SH-SY5Y (cell line): ENCODE data around the gene EPHB6.

Source experiments
- GATA2 ChIP-seq: IDR thresholded peaks from 2 replicates; pipeline ENCODE4 v1.6.1; 2011; ENCODE audit warnings: mild to moderate bottlenecking, low read depth, low read length
- GATA3 ChIP-seq: IDR thresholded peaks from 2 replicates; pipeline ENCODE4 v1.6.1; 2011; ENCODE audit warnings: low read depth, mild to moderate bottlenecking, low read length, moderate library complexity

The EPHB6 gene

GRCh38 chr7:142873871-142874270, 19.0 kb downstream of the EPHB6 start:
- TF ChIP-seq GATA2 (no peak), GATA3 (no peak)

GRCh38 chr7:142874409-142874808, 19.5 kb downstream of the EPHB6 start:
- TF ChIP-seq GATA2 (no peak), GATA3 (no peak)

GRCh38 chr7:142874837-142875236, 20.0 kb downstream of the EPHB6 start:
- TF ChIP-seq GATA3 (no peak), GATA2 (no peak)

- TF ChIP-seq GATA2 = no peak
Observed at GRCh38 chr7:142875456-142875855, 20.6 kb downstream of the EPHB6 start.

- TF ChIP-seq GATA3 (no peak), GATA2 (no peak)
Observed at GRCh38 chr7:142876236-142876960, 21.5 kb downstream of the EPHB6 start.

GRCh38 chr7:142876991-142877910, 22.4 kb downstream of the EPHB6 start:
- TF ChIP-seq GATA3 = no peak
- TF ChIP-seq GATA2 = no peak

GRCh38 chr7:142878315-142878714, 23.4 kb downstream of the EPHB6 start:
- TF ChIP-seq GATA3 (no peak), GATA2 (no peak)

- TF ChIP-seq GATA2 (no peak), GATA3 (no peak)
Observed at GRCh38 chr7:142879060-142879459, 24.2 kb downstream of the EPHB6 start.

GRCh38 chr7:142880876-142881505, 26.1 kb downstream of the EPHB6 start:
- TF ChIP-seq GATA2 (no peak), GATA3 (no peak)

- TF ChIP-seq GATA3 (no peak), GATA2 (no peak)
Observed at GRCh38 chr7:142881586-142882337, 26.9 kb downstream of the EPHB6 start.

GRCh38 chr7:142882338-142882678, 27.4 kb downstream of the EPHB6 start:
- no peak for TF ChIP-seq GATA2
- no peak for TF ChIP-seq GATA3

- TF ChIP-seq GATA2 (no peak), GATA3 (no peak)
Observed at GRCh38 chr7:142883145-142883544, 28.3 kb downstream of the EPHB6 start.

- TF ChIP-seq GATA2 = no peak
Observed at GRCh38 chr7:142883571-142884285, 28.9 kb downstream of the EPHB6 start.
